Heart left ventricle (tissue), 16 donors: ENCODE measurements around the gene ASCC3. TPM values are rescaled to one million over a fixed set of nuclear protein-coding genes. Genes with fewer than 3 reads are reported as not detected.
"Not testable (repeated sequence)": the region's sequence is repeated elsewhere in the genome, so short reads cannot be mapped to it uniquely, and the experiment has no call there.

Experiments used
- ATAC-seq, 4 donors: fragments of 200-7000 bp; cut with Tn5 transposase; one replicate each; pipeline ENCODE4 v1.9.1; 2020 to 2022; ENCODE audit warnings: moderate library complexity in 4 of 4, mild to moderate bottlenecking in 3 of 4, moderate number of reproducible peaks in 1 of 4
- DNase-seq, 5 donors: peaks; one replicate each; pipeline ENCODE4 v3.0.0-alpha.2; 2020
- H3K27ac ChIP-seq, 12 donors: fragments of 200-600 bp; sonication (generic) in 4 of 12; one replicate each; pipeline versions ENCODE4 v1.5.0 to v1.8.0; 2016 to 2022; ENCODE audit warnings: mild to moderate bottlenecking in 2 of 12
- H3K27me3 ChIP-seq, 9 donors: fragments of 200-600 bp; sonication (generic) in 2 of 9; one replicate each; pipeline versions ENCODE4 v1.5.1 to v1.8.0; 2016 to 2022; ENCODE audit warnings: mild to moderate bottlenecking in 3 of 9
- H3K36me3 ChIP-seq, 9 donors: fragments of 200-600 bp; sonication (generic) in 2 of 9; one replicate each; pipeline versions ENCODE4 v1.5.0 to v1.8.0; 2018 to 2022; ENCODE audit warnings: mild to moderate bottlenecking in 2 of 9
- H3K4me1 ChIP-seq, 12 donors: fragments of 200-600 bp; sonication (generic) in 4 of 12; one replicate each; pipeline versions ENCODE4 v1.5.0 to v1.8.0; 2016 to 2022; ENCODE audit warnings: mild to moderate bottlenecking in 3 of 12
- H3K4me3 ChIP-seq, 12 donors: fragments of 200-600 bp; sonication (generic) in 4 of 12; one replicate each; pipeline versions ENCODE4 v1.5.0 to v1.8.0; 2017 to 2022; ENCODE audit warnings: mild to moderate bottlenecking in 9 of 12, moderate library complexity in 4 of 12
- H3K9me3 ChIP-seq, 12 donors: fragments of 200-600 bp; sonication (generic) in 4 of 12; one replicate each; pipeline versions ENCODE4 v1.5.0 to v1.8.0; 2016 to 2022; ENCODE audit warnings: mild to moderate bottlenecking in 1 of 12
- CTCF ChIP-seq, 12 donors: fragments of 200-600 bp; sonication (generic) in 4 of 12; IDR thresholded peaks; one replicate each; pipeline versions ENCODE4 v1.5.0 to v1.8.0; 2018 to 2022; ENCODE audit warnings: antibody characterized with exemption in 12 of 12, mild to moderate bottlenecking in 5 of 12
- POLR2A ChIP-seq, 2 donors: fragments of 450-650 bp; IDR thresholded peaks; one replicate each; pipeline ENCODE4 v1.6.1; 2017; ENCODE audit warnings: antibody characterized with exemption in 2 of 2, mild to moderate bottlenecking in 2 of 2, moderate library complexity in 2 of 2
- WGBS, 4 donors: extraction: QIAGEN DNeasy Blood & Tissue Kit in 2 of 4; methylation state at CpG; one replicate each; pipeline versions ENCODE4 v1.1.5 to v1.1.7; 2013 to 2018; 5-methylcytosine and 5-hydroxymethylcytosine counted together
- intact Hi-C, 10 donors: fragments of 100-400 bp; cut with DNase I; formaldehyde crosslinking; loops; one replicate each; pipeline versions ENCODE4 v1.11.1 to v1.14.2; 2022
- polyA plus RNA-seq, 2 donors: library from polyadenylated mRNA; stranded (reverse); fragments of 200-250 nt; gene quantifications; one replicate each; pipeline ENCODE4 v1.2.3, GENCODE V29; 2013
- total RNA-seq, 9 donors: library from RNA; depleted of rRNA in 2 of 9; stranded (reverse); fragments of >200 nt in 2 of 9; fragmentation: NEBNext Ultra II Directional in 3 of 9; extraction: Animal tissue kit (Norgen Biotek cat#: 25700) in 3 of 9; gene quantifications; one replicate each; pipeline versions ENCODE4 v1.1.0 to v1.2.4, GENCODE V29; 2016 to 2023
- donor health status: ischemic (EF 13 %, LVEDD 7.1; RV severe dilation, severe dysfunction).
- donor health status: healthy with polysubstance abuse.
- donor health status: DM: no; HTN: yes; CAD: no.
- donor health status: DM: no; HTN: no; CAD: no.
- donor health status: ischemic (EF 25% LVEDD 6.9; RV normal size, moderate dysfunction).
- donor health status: ischemic (EF 25% LVEDD 5.7; RV mildly dilated, moderate dysfunction).
- donor health status: healthy.
- donor health status: DM: yes; HTN: yes; CAD: no.
- donor health status: ischemic (EF 35%, LVEDD 5.7; RV mildly dilated, moderate dysfunction).
- donor health status: nonischemic (EF 11% LVEDD 7.7; RV severe dilation, severe dysfunction).
- donor health status: DM: yes; HTN: yes; CAD: no.
- donor health status: PGD.
- donor health status: ischemic (EF 29% LVEDD 5.4; RV normal size, mild dysfunction).
- donor health status: nonischemic (EF 23%, LVEDD 6.1; RV moderate dilation, normal function).

ASCC3 gene
- total and polyA plus RNA-seq, 11 donors, result 3.4 to 29.2 (median 15.0) TPM

DNA sequence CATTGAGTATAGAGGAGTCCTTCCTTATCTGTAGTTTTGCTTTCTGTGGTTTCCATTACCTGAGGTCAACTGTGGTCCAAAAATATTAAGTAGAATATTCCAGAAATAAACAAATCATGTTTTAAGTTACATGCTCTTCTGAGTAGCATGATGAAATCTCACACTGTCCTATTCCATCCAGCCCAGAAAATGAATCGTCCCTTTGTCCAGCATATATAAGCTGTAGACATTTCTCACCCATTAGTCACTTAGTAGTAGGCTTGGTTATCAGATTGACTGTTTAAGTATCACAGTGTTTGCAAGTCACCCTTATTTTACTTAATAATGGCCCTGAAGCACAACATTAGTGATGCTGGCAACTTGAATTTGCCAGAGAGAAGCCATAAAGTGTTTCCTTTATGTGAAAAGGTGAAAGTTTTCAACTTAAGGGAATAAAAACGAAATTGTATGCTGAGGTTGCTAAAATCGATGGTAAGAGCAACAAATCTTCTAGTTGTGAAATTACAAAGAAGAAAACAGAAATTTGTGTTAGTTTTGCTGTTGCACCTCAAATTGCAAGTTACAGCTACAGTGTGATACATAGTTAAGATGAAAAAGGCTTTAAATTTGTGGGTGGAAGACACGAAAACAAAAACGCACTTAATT is 217.8 kb downstream of the ASCC3 start:
- Histone ChIP-seq H3K36me3 (peaks cover 0 to 11% (median 7%) of the 10 kb centered on the region in 9 donors), H3K9me3 (no peaks in the 10 kb centered on the region), H3K27me3 (no peaks in the 10 kb centered on the region), H3K4me3 (no peak overlapping the region), H3K27ac (no peak overlapping the region), H3K4me1 (no peaks in the 10 kb centered on the region)
- TF ChIP-seq POLR2A (IDR thresholded peaks at IDR 0.05) (no peak), CTCF (IDR thresholded peaks at IDR 0.05) (no peak)
- intact Hi-C loops, result loop anchor here in 8 of 10 donors (5.0 to 10.0 kb wide), 6 partner anchors 546 to 799 kb away; no protein-coding TSS in a partner anchor
- WGBS, 4 donors, result 90 to 93% (median 91%) methylated on average over 5 of the region's 5 CpGs
- no peak for ATAC-seq
- DNase-seq, result no peak

- Histone ChIP-seq H3K36me3 (peaks cover 0 to 10% (median 7%) of the 10 kb centered on the region in 9 donors), H3K27me3 (no peaks in the 10 kb centered on the region), H3K4me1 (no peaks in the 10 kb centered on the region), H3K9me3 (no peaks in the 10 kb centered on the region), H3K27ac (no peak overlapping the region), H3K4me3 (no peak overlapping the region)
- DNase-seq (no peak), ATAC-seq (no peak)
- intact Hi-C loops, result loop anchor here in 8 of 10 donors (5.0 to 10.0 kb wide), 6 partner anchors 545 to 797 kb away; no protein-coding TSS in a partner anchor
- 93 to 97% (median 96%) methylated on average over 6 of the region's 6 CpGs for WGBS, 4 donors
- TF ChIP-seq CTCF (IDR thresholded peaks at IDR 0.05) (no peak), POLR2A (IDR thresholded peaks at IDR 0.05) (no peak)
Measured at GRCh38 chr6:100662264-100662663, 218.9 kb downstream of the ASCC3 start.

GRCh38 chr6:100658486-100658885 is 222.6 kb downstream of the ASCC3 start:
- DNase-seq, result no peak
- H3K9me3 ChIP-seq, result no peaks in the 10 kb centered on the region
- no peaks in the 10 kb centered on the region for H3K27me3 ChIP-seq
- intact Hi-C loops, result loop anchor here in 2 of 10 donors (5.0 to 10.0 kb wide), 2 partner anchors 541 to 654 kb away; no protein-coding TSS in a partner anchor
- TF ChIP-seq POLR2A (IDR thresholded peaks at IDR 0.05) (no peak), CTCF (IDR thresholded peaks at IDR 0.05) (no peak)
- H3K36me3 ChIP-seq, result peaks cover 0 to 35% (median 23%) of the 10 kb centered on the region in 9 donors
- 54 to 60% (median 58%) methylated on average over 2 of the region's 2 CpGs for WGBS, 4 donors
- no peaks in the 10 kb centered on the region for H3K4me1 ChIP-seq
- no peak overlapping the region for H3K27ac ChIP-seq
- no peak for ATAC-seq
- no peak overlapping the region for H3K4me3 ChIP-seq

- 90 to 94% (median 92%) methylated on average over 2 of the region's 2 CpGs for WGBS, 4 donors
- Histone ChIP-seq H3K9me3 (no peaks in the 10 kb centered on the region), H3K4me3 (no peak overlapping the region), H3K27ac (no peak overlapping the region), H3K36me3 (peaks cover 0 to 35% (median 23%) of the 10 kb centered on the region in 9 donors), H3K4me1 (no peaks in the 10 kb centered on the region), H3K27me3 (no peaks in the 10 kb centered on the region)
- ATAC-seq (no peak), DNase-seq (no peak)
- TF ChIP-seq POLR2A (IDR thresholded peaks at IDR 0.05), result no peak
- peak in 8 of 12 donors; percentile 22 to 51 (median 42) for TF ChIP-seq CTCF (IDR thresholded peaks at IDR 0.05)
- intact Hi-C loops, result loop anchor here in 2 of 10 donors (5.0 to 10.0 kb wide), 2 partner anchors 541 to 653 kb away; no protein-coding TSS in a partner anchor
Measured at GRCh38 chr6:100657678-100658330, 223.3 kb downstream of the ASCC3 start.

GRCh38 chr6:100641147-100641546 is 240.0 kb downstream of the ASCC3 start:
- peaks cover 0 to 88% (median 72%) of the 10 kb centered on the region in 9 donors for H3K36me3 ChIP-seq
- DNase-seq, H3K27me3 ChIP-seq, H3K4me1 ChIP-seq, H3K27ac ChIP-seq, H3K4me3 ChIP-seq, H3K9me3 ChIP-seq, ATAC-seq, intact Hi-C loops: not testable (repeated sequence)
- 97 to 98% (median 98%) methylated on average over 3 of the region's 3 CpGs for WGBS, 4 donors
